SJCRH30 (cell line): Measurements from ENCODE around the gene NFS1. TPM values are rescaled to one million over a fixed set of nuclear protein-coding genes. Genes with fewer than 3 reads are reported as not detected.

Experiments
- DNase-seq, 2 experiments: peaks; one replicate each; pipeline ENCODE4 v3.0.0-alpha.2; 2015 to 2020
- H3K27ac ChIP-seq: fragments of 250-450 bp; sonication (Bioruptor Pico); 2 replicates; pipeline ENCODE4 v1.5.1; 2020; ENCODE audit warnings: mild to moderate bottlenecking, moderate library complexity
- H3K27me3 ChIP-seq: fragments of 250-450 bp; sonication (Bioruptor Pico); 2 replicates; pipeline ENCODE4 v1.5.1; 2020; ENCODE audit warnings: mild to moderate bottlenecking, moderate library complexity
- H3K36me3 ChIP-seq: fragments of 250-450 bp; sonication (Bioruptor Pico); 2 replicates; pipeline ENCODE4 v1.5.1; 2020; ENCODE audit warnings: mild to moderate bottlenecking, moderate library complexity
- H3K4me1 ChIP-seq: fragments of 250-450 bp; sonication (Bioruptor Pico); 2 replicates; pipeline ENCODE4 v1.5.1; 2020; ENCODE audit warnings: mild to moderate bottlenecking, moderate library complexity
- H3K4me3 ChIP-seq: fragments of 250-450 bp; sonication (Bioruptor Pico); 2 replicates; pipeline ENCODE4 v1.5.1; 2020; ENCODE audit warnings: mild to moderate bottlenecking, moderate library complexity
- H3K9me3 ChIP-seq: fragments of 250-450 bp; sonication (Bioruptor Pico); replicated peaks from 2 replicates; pipeline ENCODE4 v1.5.1; 2020; ENCODE audit warnings: mild to moderate bottlenecking, moderate library complexity
- total RNA-seq: library from RNA; depleted of rRNA; stranded (reverse); fragments of >200 nt; shearing (Covaris generic); gene quantifications from 2 replicates; pipeline ENCODE4 v1.2.3, GENCODE V29; 2014

Gene NFS1
- total RNA-seq, 1 experiment from 2014 or later = 27.6 TPM

GRCh38 chr20:35660122-35660937 lies 38.8 kb downstream of the NFS1 start:
- no peak overlapping the region for H3K4me3 ChIP-seq
- peaks cover 3% of the 10 kb centered on the region; the same call in 1 of the 2 replicates for H3K9me3 ChIP-seq
- no peak overlapping the region for H3K27ac ChIP-seq
- no peak for DNase-seq
- no peaks in the 10 kb centered on the region for H3K27me3 ChIP-seq
- H3K4me1 ChIP-seq = peaks cover 17% of the 10 kb centered on the region
- H3K36me3 ChIP-seq = peaks cover 30% of the 10 kb centered on the region

GRCh38 chr20:35657271-35657670 lies 41.9 kb downstream of the NFS1 start:
- H3K4me3 ChIP-seq = no peak overlapping the region
- H3K9me3 ChIP-seq = peaks cover 3% of the 10 kb centered on the region; the same call in 1 of the 2 replicates
- peaks cover 61% of the 10 kb centered on the region for H3K36me3 ChIP-seq
- peaks cover 9% of the 10 kb centered on the region for H3K4me1 ChIP-seq
- no peak overlapping the region for H3K27ac ChIP-seq
- H3K27me3 ChIP-seq = no peaks in the 10 kb centered on the region
- no peak for DNase-seq

- Histone ChIP-seq H3K27ac (no peak overlapping the region), H3K27me3 (no peaks in the 10 kb centered on the region), H3K9me3 (no peaks in the 10 kb centered on the region), H3K4me1 (no peaks in the 10 kb centered on the region), H3K36me3 (peaks cover 88% of the 10 kb centered on the region), H3K4me3 (no peak overlapping the region)
- DNase-seq = no peak
These were observed 44.7 kb downstream of the NFS1 start for GRCh38 chr20:35654415-35654814.

- H3K36me3 ChIP-seq = peaks cover 93% of the 10 kb centered on the region
- no peaks in the 10 kb centered on the region for H3K4me1 ChIP-seq
- H3K27ac ChIP-seq = no peak overlapping the region
- H3K27me3 ChIP-seq = no peaks in the 10 kb centered on the region
- no peak for DNase-seq
- H3K4me3 ChIP-seq = no peak overlapping the region
- H3K9me3 ChIP-seq = no peaks in the 10 kb centered on the region
These were observed 45.3 kb downstream of the NFS1 start for GRCh38 chr20:35653893-35654292.

GRCh38 chr20:35653430-35653734 lies 45.8 kb downstream of the NFS1 start:
- no peaks in the 10 kb centered on the region for H3K9me3 ChIP-seq

GRCh38 chr20:35652641-35653429 lies 46.3 kb downstream of the NFS1 start:
- Histone ChIP-seq H3K27me3 (no peaks in the 10 kb centered on the region), H3K27ac (no peak overlapping the region), H3K4me3 (no peak overlapping the region), H3K4me1 (no peaks in the 10 kb centered on the region), H3K36me3 (peaks cover 96% of the 10 kb centered on the region), H3K9me3 (no peaks in the 10 kb centered on the region)
- no peak for DNase-seq

More at GRCh38 chr20:35653430-35653734, 45.8 kb downstream of the NFS1 start:
- Histone ChIP-seq H3K27me3 (no peaks in the 10 kb centered on the region), H3K4me1 (no peaks in the 10 kb centered on the region), H3K27ac (no peak overlapping the region), H3K36me3 (peaks cover 95% of the 10 kb centered on the region), H3K4me3 (no peak overlapping the region)
- no peak for DNase-seq

GRCh38 chr20:35651958-35652357 lies 47.2 kb downstream of the NFS1 start:
- peaks cover 89% of the 10 kb centered on the region for H3K36me3 ChIP-seq
- H3K4me3 ChIP-seq = no peak overlapping the region
- no peaks in the 10 kb centered on the region for H3K9me3 ChIP-seq
- H3K27me3 ChIP-seq = no peaks in the 10 kb centered on the region
- no peak for DNase-seq
- H3K27ac ChIP-seq = no peak overlapping the region
- H3K4me1 ChIP-seq = no peaks in the 10 kb centered on the region

GRCh38 chr20:35650632-35651031 lies 48.5 kb downstream of the NFS1 start:
- Histone ChIP-seq H3K27me3 (no peaks in the 10 kb centered on the region), H3K36me3 (peaks cover 78% of the 10 kb centered on the region), H3K4me1 (no peaks in the 10 kb centered on the region), H3K9me3 (no peaks in the 10 kb centered on the region), H3K4me3 (no peak overlapping the region), H3K27ac (no peak overlapping the region)
- DNase-seq = no peak

- Histone ChIP-seq H3K36me3 (peaks cover 70% of the 10 kb centered on the region), H3K4me1 (no peaks in the 10 kb centered on the region), H3K9me3 (no peaks in the 10 kb centered on the region), H3K4me3 (no peak overlapping the region), H3K27ac (no peak overlapping the region), H3K27me3 (no peaks in the 10 kb centered on the region)
- no peak for DNase-seq
These were observed 50.3 kb downstream of the NFS1 start for GRCh38 chr20:35648836-35649235.

GRCh38 chr20:35644806-35645205 lies 54.3 kb downstream of the NFS1 start:
- no peak for DNase-seq
- Histone ChIP-seq H3K9me3 (no peaks in the 10 kb centered on the region), H3K27ac (no peak overlapping the region), H3K36me3 (peaks cover 31% of the 10 kb centered on the region), H3K4me1 (no peaks in the 10 kb centered on the region), H3K4me3 (no peak overlapping the region), H3K27me3 (no peaks in the 10 kb centered on the region)

GRCh38 chr20:35643045-35643444 lies 56.1 kb downstream of the NFS1 start:
- H3K27me3 ChIP-seq = no peaks in the 10 kb centered on the region

GRCh38 chr20:35641743-35642142 lies 57.4 kb downstream of the NFS1 start:
- DNase-seq = no peak
- H3K4me1 ChIP-seq = no peaks in the 10 kb centered on the region

More at GRCh38 chr20:35643045-35643444, 56.1 kb downstream of the NFS1 start:
- Histone ChIP-seq H3K9me3 (no peaks in the 10 kb centered on the region), H3K4me1 (no peaks in the 10 kb centered on the region), H3K36me3 (peaks cover 14% of the 10 kb centered on the region), H3K4me3 (no peak overlapping the region), H3K27ac (no peak overlapping the region)
- DNase-seq = no peak

GRCh38 chr20:35640724-35641123 lies 58.4 kb downstream of the NFS1 start:
- Histone ChIP-seq H3K36me3 (0 out of 2 replicates have a peak, but pooled peaks cover 10% of the 10 kb centered on the region), H3K27ac (no peak overlapping the region), H3K9me3 (no peaks in the 10 kb centered on the region), H3K4me3 (no peak overlapping the region), H3K4me1 (no peaks in the 10 kb centered on the region), H3K27me3 (no peaks in the 10 kb centered on the region)
- no peak for DNase-seq

More at GRCh38 chr20:35641743-35642142, 57.4 kb downstream of the NFS1 start:
- no peaks in the 10 kb centered on the region for H3K27me3 ChIP-seq
- no peak overlapping the region for H3K4me3 ChIP-seq
- no peak overlapping the region for H3K27ac ChIP-seq
- no peaks in the 10 kb centered on the region for H3K9me3 ChIP-seq
- H3K36me3 ChIP-seq = peaks cover 12% of the 10 kb centered on the region; the same call in 1 of the 2 replicates

GRCh38 chr20:35638751-35639150 lies 60.4 kb downstream of the NFS1 start:
- Histone ChIP-seq H3K4me1 (no peaks in the 10 kb centered on the region), H3K27ac (no peak overlapping the region), H3K36me3 (no peaks in the 10 kb centered on the region), H3K4me3 (no peak overlapping the region), H3K9me3 (no peaks in the 10 kb centered on the region), H3K27me3 (no peaks in the 10 kb centered on the region)
- DNase-seq = no peak

GRCh38 chr20:35637276-35637675 lies 61.9 kb downstream of the NFS1 start:
- Histone ChIP-seq H3K4me1 (no peaks in the 10 kb centered on the region), H3K27ac (no peak overlapping the region), H3K9me3 (no peaks in the 10 kb centered on the region), H3K36me3 (peaks cover 5% of the 10 kb centered on the region; the same call in 1 of the 2 replicates), H3K27me3 (no peaks in the 10 kb centered on the region), H3K4me3 (no peak overlapping the region)
- DNase-seq = no peak
